Endothelial cell of hepatic sinusoid (primary cell): ENCODE measurements around the gene SLC34A1.

Source experiments
- in situ Hi-C: cut with HindIII; loops from 2 replicates; pipeline ENCODE4 v1.10.0; 2017; ENCODE audit warnings: low sequenced_read_pairs

The SLC34A1 gene

GRCh38 chr5:177429248-177430040 is 45.2 kb downstream of the SLC34A1 start:
- in situ Hi-C loops, result loop anchor here (25.0 kb wide), 1 partner anchor 317 kb away; no protein-coding TSS in a partner anchor

- in situ Hi-C loops, result loop anchor here (25.0 kb wide), 1 partner anchor 318 kb away; no protein-coding TSS in a partner anchor
Measured at GRCh38 chr5:177430140-177430951, 46.1 kb downstream of the SLC34A1 start.

GRCh38 chr5:177430972-177431316 is 46.7 kb downstream of the SLC34A1 start:
- in situ Hi-C loops, result loop anchor here (25.0 kb wide), 1 partner anchor 319 kb away; no protein-coding TSS in a partner anchor

GRCh38 chr5:177431317-177432142 is 47.3 kb downstream of the SLC34A1 start:
- in situ Hi-C loops, result loop anchor here (25.0 kb wide), 1 partner anchor 319 kb away; no protein-coding TSS in a partner anchor

- in situ Hi-C loops, result loop anchor here (25.0 kb wide), 1 partner anchor 320 kb away; no protein-coding TSS in a partner anchor
Measured at GRCh38 chr5:177432143-177432838, 48.1 kb downstream of the SLC34A1 start.

GRCh38 chr5:177432839-177433657 is 48.8 kb downstream of the SLC34A1 start:
- in situ Hi-C loops, result loop anchor here (25.0 kb wide), 1 partner anchor 321 kb away; no protein-coding TSS in a partner anchor

GRCh38 chr5:177433658-177434217 is 49.5 kb downstream of the SLC34A1 start:
- in situ Hi-C loops, result loop anchor here (25.0 kb wide), 1 partner anchor 321 kb away; no protein-coding TSS in a partner anchor

- in situ Hi-C loops, result loop anchor here (25.0 kb wide), 1 partner anchor 322 kb away; no protein-coding TSS in a partner anchor
Measured at GRCh38 chr5:177434437-177434836, 50.2 kb downstream of the SLC34A1 start.

- in situ Hi-C loops, result loop anchor here (25.0 kb wide), 1 partner anchor 323 kb away; no protein-coding TSS in a partner anchor
Measured at GRCh38 chr5:177434942-177435738, 50.9 kb downstream of the SLC34A1 start.

- in situ Hi-C loops, result loop anchor here (25.0 kb wide), 1 partner anchor 324 kb away; no protein-coding TSS in a partner anchor
Measured at GRCh38 chr5:177435847-177436536, 51.8 kb downstream of the SLC34A1 start.

GRCh38 chr5:177437623-177438022 is 53.4 kb downstream of the SLC34A1 start:
- in situ Hi-C loops, result loop anchor here (25.0 kb wide), 1 partner anchor 325 kb away; no protein-coding TSS in a partner anchor

GRCh38 chr5:177438468-177438867 is 54.2 kb downstream of the SLC34A1 start:
- in situ Hi-C loops, result loop anchor here (25.0 kb wide), 1 partner anchor 326 kb away; no protein-coding TSS in a partner anchor

- in situ Hi-C loops, result loop anchor here (5.0 to 25.0 kb wide), 2 partner anchors 92 to 327 kb away; no protein-coding TSS in a partner anchor
Measured at GRCh38 chr5:177439518-177440053, 55.4 kb downstream of the SLC34A1 start.

GRCh38 chr5:177440211-177440989 is 56.2 kb downstream of the SLC34A1 start:
- in situ Hi-C loops, result loop anchor here (5.0 to 25.0 kb wide), 2 partner anchors 93 to 328 kb away; no protein-coding TSS in a partner anchor

- in situ Hi-C loops, result loop anchor here (5.0 to 25.0 kb wide), 2 partner anchors 94 to 329 kb away; no protein-coding TSS in a partner anchor
Measured at GRCh38 chr5:177440990-177441780, 57.0 kb downstream of the SLC34A1 start.
